OCI-LY7 (cell line): ENCODE results near the gene STN1. TPM values are rescaled to one million over a fixed set of nuclear protein-coding genes. Genes with fewer than 3 reads are reported as not detected.

Experiments
- BruUV-seq: library from RNA; stranded (reverse); fragments of 400-500 nt; replicated peaks from 2 replicates; lab custom pipeline; 2021; lab: Mats Ljungman, UMichigan
- CTCF ChIA-PET: fragments of 300-600 bp; sonication (Branson Sonifier 250); formaldehyde crosslinking; loops from one replicate; lab custom pipeline; 2022; ENCODE audit warnings: antibody characterized with exemption; ENCODE audit not compliant: unreplicated experiment; lab: Charles Lee
- POLR2A ChIA-PET: fragments of 300-600 bp; sonication (Branson Sonifier 250); formaldehyde crosslinking; loops from one replicate; lab custom pipeline; 2022; ENCODE audit warnings: antibody characterized with exemption; lab: Charles Lee
- DNase-seq: peaks from one replicate; pipeline ENCODE4 v3.0.0-alpha.2; 2015; ENCODE audit warnings: low spot score
- H2AFZ ChIP-seq: fragments of 200-600 bp; sonication (generic), shearing (Covaris generic); 2 replicates; pipeline ENCODE4 v1.6.1; 2014; ENCODE audit warnings: mild to moderate bottlenecking, antibody characterized with exemption, low read length, moderate library complexity
- H3K27ac ChIP-seq: fragments of 200-600 bp; sonication (generic); 2 replicates; pipeline ENCODE4 v1.5.1; 2014; ENCODE audit warnings: mixed run types, low read depth, mild to moderate bottlenecking, moderate library complexity, low read length, inconsistent platforms; ENCODE audit not compliant: poor library complexity, severe bottlenecking
- H3K36me3 ChIP-seq: fragments of 200-600 bp; sonication (generic); 2 replicates; pipeline ENCODE4 v1.6.1; 2014; ENCODE audit warnings: mild to moderate bottlenecking, antibody characterized with exemption, low read length, moderate library complexity, mixed read lengths; ENCODE audit not compliant: insufficient read depth
- H3K4me1 ChIP-seq: fragments of 200-600 bp; sonication (generic); 2 replicates; pipeline ENCODE4 v1.5.1; 2014; ENCODE audit warnings: mild to moderate bottlenecking, low read length; ENCODE audit not compliant: insufficient read depth, poor library complexity, severe bottlenecking
- H3K4me2 ChIP-seq: fragments of 200-600 bp; sonication (generic); 2 replicates; pipeline ENCODE4 v1.6.1; 2014; ENCODE audit warnings: mild to moderate bottlenecking, low read length
- H3K4me3 ChIP-seq: fragments of 200-600 bp; sonication (generic); 2 replicates; pipeline ENCODE4 v1.5.1; 2014; ENCODE audit warnings: mild to moderate bottlenecking, low read depth, low read length; ENCODE audit not compliant: poor library complexity, severe bottlenecking
- H3K79me2 ChIP-seq: fragments of 200-600 bp; sonication (generic); 2 replicates; pipeline ENCODE4 v1.6.1; 2016; ENCODE audit warnings: low read depth, mild to moderate bottlenecking, low read length, moderate library complexity, mixed read lengths; ENCODE audit not compliant: insufficient read depth
- H3K9me2 ChIP-seq: fragments of 200-600 bp; sonication (generic); 2 replicates; pipeline ENCODE4 v1.6.1; 2016; ENCODE audit warnings: mild to moderate bottlenecking, low read length, mixed read lengths; ENCODE audit not compliant: insufficient read depth
- H3K9me3 ChIP-seq: fragments of 200-600 bp; sonication (generic); 2 replicates; pipeline ENCODE4 v1.6.1; 2014; ENCODE audit warnings: mild to moderate bottlenecking, mixed run types, low read length, mixed read lengths
- H4K20me1 ChIP-seq: fragments of 200-600 bp; sonication (generic); 2 replicates; pipeline ENCODE4 v1.6.1; 2014; ENCODE audit warnings: mild to moderate bottlenecking, antibody characterized with exemption, low read length, moderate library complexity, mixed read lengths; ENCODE audit not compliant: insufficient read depth
- EZH2phosphoT487 ChIP-seq: fragments of 200-600 bp; sonication (generic); IDR thresholded peaks from 2 replicates; pipeline ENCODE4 v1.6.1; 2018; ENCODE audit warnings: low read depth, borderline replicate concordance, mild to moderate bottlenecking, mixed run types, antibody characterized with exemption, low read length, moderate library complexity, mixed read lengths
- intact Hi-C: fragments of 100-400 bp; cut with micrococcal nuclease; formaldehyde crosslinking; loops from one replicate; pipeline ENCODE4 v1.10.0; 2022; ENCODE audit not compliant: unreplicated experiment
- total RNA-seq, 2 experiments: library from RNA; depleted of rRNA in 1 of 2; stranded (reverse); fragments of >200 nt in 1 of 2; shearing (Covaris generic) in 1 of 2; gene quantifications; 2 replicates each; pipeline ENCODE4 v1.2.3, GENCODE V29; 2014 to 2022
- TF ChIP-seq, protein P1 (sequence below): fragments of 200-600 bp; sonication (generic); conservative IDR thresholded peaks from 2 replicates; pipeline ENCODE4 v1.5.1; 2014; ENCODE audit warnings: mild to moderate bottlenecking, antibody characterized with exemption, low read length, moderate library complexity, mixed read lengths

Gene STN1
- total RNA-seq, 2 experiments from 2014 or later: 19.5 to 24.5 TPM

- Histone ChIP-seq H3K4me1 (no peaks in the 10 kb centered on the region), H3K4me2 (no peak overlapping the region), H3K9me3 (no peaks in the 10 kb centered on the region), H2AFZ (no peak overlapping the region), H4K20me1 (no peaks in the 10 kb centered on the region), H3K36me3 (no peaks in the 10 kb centered on the region), H3K79me2 (no peaks in the 10 kb centered on the region), H3K4me3 (no peak overlapping the region), H3K9me2 (no peaks in the 10 kb centered on the region), H3K27ac (no peak overlapping the region)
- no peak for DNase-seq
- ChIA-PET CTCF (no interaction called here), POLR2A (no interaction called here)
- intact Hi-C loops: no loop called here
- no peak for TF ChIP-seq EZH2phosphoT487
- no TSS peak for BruUV-seq
These were observed 40.1 kb downstream of the STN1 start for GRCh38 chr10:103877861-103878260.

DNA sequence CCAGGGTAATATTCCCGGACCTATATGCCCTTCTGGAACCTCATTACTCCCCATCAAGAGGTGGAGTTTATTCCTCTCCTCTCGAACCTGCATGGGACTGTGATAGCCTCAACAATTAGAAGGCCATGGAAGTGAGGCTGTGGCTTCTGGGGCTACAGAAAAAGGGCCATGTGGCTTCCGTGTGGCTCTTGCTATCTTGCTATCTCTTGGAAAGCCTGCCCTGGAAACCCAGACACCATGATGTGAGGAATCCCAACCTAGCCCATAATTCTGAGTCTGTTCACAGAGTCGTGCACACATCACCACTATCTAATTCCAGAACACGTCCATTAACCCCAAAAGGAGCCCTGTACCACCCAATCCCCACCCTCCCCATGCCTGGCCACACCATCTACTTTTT, 41.8 kb downstream of the STN1 start:
- H3K9me2 ChIP-seq: no peaks in the 10 kb centered on the region
- H4K20me1 ChIP-seq: no peaks in the 10 kb centered on the region
- no peak overlapping the region for H3K4me2 ChIP-seq
- no TSS peak for BruUV-seq
- H3K36me3 ChIP-seq: no peaks in the 10 kb centered on the region
- DNase-seq: no peak
- H3K27ac ChIP-seq: no peak overlapping the region
- POLR2A ChIA-PET: no interaction called here
- H3K4me3 ChIP-seq: no peak overlapping the region
- no peaks in the 10 kb centered on the region for H3K4me1 ChIP-seq
- H3K9me3 ChIP-seq: no peaks in the 10 kb centered on the region
- TF ChIP-seq EZH2phosphoT487: no peak
- TF ChIP-seq, protein P1, sequence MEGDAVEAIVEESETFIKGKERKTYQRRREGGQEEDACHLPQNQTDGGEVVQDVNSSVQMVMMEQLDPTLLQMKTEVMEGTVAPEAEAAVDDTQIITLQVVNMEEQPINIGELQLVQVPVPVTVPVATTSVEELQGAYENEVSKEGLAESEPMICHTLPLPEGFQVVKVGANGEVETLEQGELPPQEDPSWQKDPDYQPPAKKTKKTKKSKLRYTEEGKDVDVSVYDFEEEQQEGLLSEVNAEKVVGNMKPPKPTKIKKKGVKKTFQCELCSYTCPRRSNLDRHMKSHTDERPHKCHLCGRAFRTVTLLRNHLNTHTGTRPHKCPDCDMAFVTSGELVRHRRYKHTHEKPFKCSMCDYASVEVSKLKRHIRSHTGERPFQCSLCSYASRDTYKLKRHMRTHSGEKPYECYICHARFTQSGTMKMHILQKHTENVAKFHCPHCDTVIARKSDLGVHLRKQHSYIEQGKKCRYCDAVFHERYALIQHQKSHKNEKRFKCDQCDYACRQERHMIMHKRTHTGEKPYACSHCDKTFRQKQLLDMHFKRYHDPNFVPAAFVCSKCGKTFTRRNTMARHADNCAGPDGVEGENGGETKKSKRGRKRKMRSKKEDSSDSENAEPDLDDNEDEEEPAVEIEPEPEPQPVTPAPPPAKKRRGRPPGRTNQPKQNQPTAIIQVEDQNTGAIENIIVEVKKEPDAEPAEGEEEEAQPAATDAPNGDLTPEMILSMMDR: no peak
- H3K79me2 ChIP-seq: no peaks in the 10 kb centered on the region
- intact Hi-C loops: no loop called here
- CTCF ChIA-PET: interaction anchor here (1.0 kb wide), 1 partner anchor 12 kb away, joined by 3 read pairs; no protein-coding TSS in a partner anchor
- no peak overlapping the region for H2AFZ ChIP-seq

DNA sequence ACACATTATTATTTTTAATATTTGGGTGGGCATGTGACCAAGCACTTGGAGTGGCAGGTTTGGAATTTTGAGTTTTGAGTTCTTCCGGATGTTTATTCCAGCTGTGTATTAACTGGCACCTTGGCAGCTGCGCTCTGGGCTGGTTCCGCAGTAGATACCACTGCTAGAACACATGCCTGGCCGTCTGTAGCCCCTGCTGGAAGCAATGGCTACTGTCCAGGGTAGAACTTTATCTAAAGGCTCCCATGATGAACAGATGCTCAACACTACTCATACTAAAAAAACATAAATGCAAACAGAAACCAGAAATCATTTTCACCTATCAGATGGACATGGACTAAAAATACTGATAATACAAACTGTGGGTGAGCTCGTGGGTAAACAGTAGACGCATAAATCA, 43.3 kb downstream of the STN1 start:
- Histone ChIP-seq H3K4me1 (no peaks in the 10 kb centered on the region), H3K79me2 (no peaks in the 10 kb centered on the region), H3K9me3 (no peaks in the 10 kb centered on the region), H4K20me1 (no peaks in the 10 kb centered on the region), H3K4me2 (no peak overlapping the region), H3K36me3 (no peaks in the 10 kb centered on the region), H3K9me2 (no peaks in the 10 kb centered on the region), H2AFZ (no peak overlapping the region), H3K27ac (no peak overlapping the region), H3K4me3 (no peak overlapping the region)
- POLR2A ChIA-PET: interaction anchor here (0.7 kb wide), 2 partner anchors 13 to 26 kb away, joined by 3 read pairs; no protein-coding TSS in a partner anchor
- BruUV-seq: no TSS peak
- no peak for DNase-seq
- intact Hi-C loops: no loop called here
- TF ChIP-seq, protein P1: no peak
- TF ChIP-seq EZH2phosphoT487: no peak
- CTCF ChIA-PET: no interaction called here
